ENCODE data around the gene POU6F2.

DNA sequence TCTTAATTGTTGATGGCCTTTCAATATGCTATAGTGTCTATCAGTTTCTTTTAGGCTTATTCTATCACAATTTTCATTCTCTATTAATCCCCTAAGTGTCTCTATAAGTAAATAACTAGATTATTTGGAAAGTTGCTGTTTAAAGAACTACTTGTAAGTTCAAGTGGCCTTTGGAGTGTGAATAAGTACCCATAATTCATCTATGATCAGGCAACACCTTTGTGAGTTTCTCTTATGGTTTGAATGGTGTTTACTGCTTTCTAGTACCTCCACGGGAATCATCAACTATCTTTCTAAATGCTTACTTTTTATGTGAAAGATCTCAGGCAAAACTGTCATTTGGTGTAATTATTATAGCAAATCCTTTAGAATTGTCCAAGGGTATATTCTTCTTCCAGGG lies 166.7 kb downstream of the POU6F2 start:
- TF ChIP-seq CTCF (IDR thresholded peaks at IDR 0.05): no peak
- no peak for TF ChIP-seq EP300 (IDR thresholded peaks at IDR 0.05)
- TF ChIP-seq POLR2AphosphoS5 (IDR thresholded peaks at IDR 0.05): no peak
